Suppressor macrophage treated with lipopolysaccharide for 4 hours (primary cell): ENCODE results near the gene GLIS1.

Source experiments
- DNase-seq: peaks from one replicate; pipeline ENCODE4 v3.0.0-alpha.2; 2020

GLIS1 gene

GRCh38 chr1:53693339-53693738, 45.6 kb downstream of the GLIS1 start:
- DNase-seq = no peak

GRCh38 chr1:53691326-53691725, 47.6 kb downstream of the GLIS1 start:
- DNase-seq = no peak

- DNase-seq = no peak
Observed at GRCh38 chr1:53690411-53690810, 48.6 kb downstream of the GLIS1 start.

GRCh38 chr1:53689736-53690326, 49.1 kb downstream of the GLIS1 start:
- no peak for DNase-seq

GRCh38 chr1:53689223-53689622, 49.7 kb downstream of the GLIS1 start:
- no peak for DNase-seq

- no peak for DNase-seq
Observed at GRCh38 chr1:53688381-53689102, 50.4 kb downstream of the GLIS1 start.

GRCh38 chr1:53687901-53688300, 51.1 kb downstream of the GLIS1 start:
- no peak for DNase-seq

GRCh38 chr1:53687426-53687825, 51.5 kb downstream of the GLIS1 start:
- no peak for DNase-seq

- no peak for DNase-seq
Observed at GRCh38 chr1:53686965-53687267, 52.0 kb downstream of the GLIS1 start.

- no peak for DNase-seq
Observed at GRCh38 chr1:53686091-53686964, 52.6 kb downstream of the GLIS1 start.

- no peak for DNase-seq
Observed at GRCh38 chr1:53685272-53686051, 53.5 kb downstream of the GLIS1 start.

- no peak for DNase-seq
Observed at GRCh38 chr1:53684741-53685140, 54.2 kb downstream of the GLIS1 start.

GRCh38 chr1:53683986-53684740, 54.8 kb downstream of the GLIS1 start:
- DNase-seq = no peak

GRCh38 chr1:53682881-53683280, 56.1 kb downstream of the GLIS1 start:
- DNase-seq = no peak

- peak; percentile 10 for DNase-seq
Observed at GRCh38 chr1:53681977-53682685, 56.8 kb downstream of the GLIS1 start.

GRCh38 chr1:53681351-53681976, 57.5 kb downstream of the GLIS1 start:
- DNase-seq = no peak

GRCh38 chr1:53680868-53681267, 58.1 kb downstream of the GLIS1 start:
- no peak for DNase-seq

- no peak for DNase-seq
Observed at GRCh38 chr1:53678938-53679825, 59.8 kb downstream of the GLIS1 start.

GRCh38 chr1:53678507-53678906, 60.5 kb downstream of the GLIS1 start:
- no peak for DNase-seq

GRCh38 chr1:53678046-53678445, 60.9 kb downstream of the GLIS1 start:
- no peak for DNase-seq
